Effector CD4-positive, alpha-beta T cell (primary cell): ENCODE data around the gene KCNT1.

Experiments
- DNase-seq: peaks from one replicate; pipeline ENCODE4 v3.0.0-alpha.2; 2020

The KCNT1 gene

DNA sequence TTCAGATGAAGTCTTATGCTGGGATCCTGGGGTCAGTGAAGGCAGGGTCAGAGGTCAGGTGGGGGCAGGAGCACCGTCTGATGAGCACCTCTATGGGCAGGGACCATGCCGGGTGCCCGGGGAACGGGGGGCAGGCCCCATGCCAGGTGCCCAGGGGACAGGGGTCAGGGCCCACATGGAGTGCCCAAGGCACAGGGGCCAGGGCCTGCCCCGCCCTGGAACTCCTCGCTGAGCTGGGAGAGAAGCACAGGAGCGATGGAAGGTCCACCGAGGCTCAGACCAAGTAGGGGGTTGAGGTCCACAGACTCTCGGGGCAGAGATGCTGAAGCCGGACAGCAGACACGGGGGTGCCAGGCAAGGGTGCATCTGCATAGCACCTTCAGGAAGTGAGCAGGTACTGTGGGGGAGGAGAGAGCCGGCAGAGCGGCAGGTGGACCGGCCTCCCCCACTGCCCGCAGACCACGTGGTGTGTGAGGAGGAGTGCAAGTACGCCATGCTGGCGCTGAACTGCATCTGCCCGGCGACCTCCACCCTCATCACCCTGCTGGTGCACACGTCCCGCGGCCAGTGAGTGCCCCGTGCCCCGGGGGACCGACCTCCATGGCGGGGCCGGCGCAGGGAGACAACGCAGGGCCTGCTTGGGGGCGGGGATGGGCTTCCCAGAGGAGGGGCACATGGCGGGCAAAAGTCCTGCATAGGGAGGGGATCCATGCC, 67.7 kb downstream of the KCNT1 start:
- DNase-seq = no peak

DNA sequence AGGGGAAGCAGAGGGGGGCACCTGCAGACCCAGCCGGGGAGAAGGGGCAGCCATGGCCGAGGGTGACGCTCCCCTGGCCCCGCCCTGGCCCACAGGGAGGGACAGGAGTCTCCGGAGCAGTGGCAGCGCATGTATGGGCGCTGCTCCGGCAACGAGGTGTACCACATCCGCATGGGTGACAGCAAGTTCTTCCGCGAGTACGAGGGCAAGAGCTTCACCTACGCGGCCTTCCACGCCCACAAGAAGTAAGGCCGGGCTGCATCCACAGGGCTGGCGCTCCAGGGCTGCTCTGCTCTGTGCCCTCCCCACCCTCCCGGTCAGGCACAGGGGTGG, 68.2 kb downstream of the KCNT1 start:
- no peak for DNase-seq

DNA sequence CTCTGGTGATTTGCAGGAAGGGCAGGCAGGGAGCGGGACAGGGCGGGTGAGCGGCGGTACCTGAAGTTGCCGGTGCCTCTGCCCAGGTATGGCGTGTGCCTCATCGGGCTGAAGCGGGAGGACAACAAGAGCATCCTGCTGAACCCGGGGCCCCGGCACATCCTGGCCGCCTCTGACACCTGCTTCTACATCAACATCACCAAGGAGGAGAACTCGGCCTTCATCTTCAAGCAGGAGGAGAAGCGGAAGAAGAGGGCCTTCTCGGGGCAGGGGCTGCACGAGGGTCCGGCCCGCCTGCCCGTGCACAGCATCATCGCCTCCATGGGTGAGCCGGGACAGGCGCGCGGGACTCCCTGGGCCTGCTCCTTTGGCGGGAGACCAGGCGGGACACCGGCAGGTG, 68.8 kb downstream of the KCNT1 start:
- DNase-seq = no peak

DNA sequence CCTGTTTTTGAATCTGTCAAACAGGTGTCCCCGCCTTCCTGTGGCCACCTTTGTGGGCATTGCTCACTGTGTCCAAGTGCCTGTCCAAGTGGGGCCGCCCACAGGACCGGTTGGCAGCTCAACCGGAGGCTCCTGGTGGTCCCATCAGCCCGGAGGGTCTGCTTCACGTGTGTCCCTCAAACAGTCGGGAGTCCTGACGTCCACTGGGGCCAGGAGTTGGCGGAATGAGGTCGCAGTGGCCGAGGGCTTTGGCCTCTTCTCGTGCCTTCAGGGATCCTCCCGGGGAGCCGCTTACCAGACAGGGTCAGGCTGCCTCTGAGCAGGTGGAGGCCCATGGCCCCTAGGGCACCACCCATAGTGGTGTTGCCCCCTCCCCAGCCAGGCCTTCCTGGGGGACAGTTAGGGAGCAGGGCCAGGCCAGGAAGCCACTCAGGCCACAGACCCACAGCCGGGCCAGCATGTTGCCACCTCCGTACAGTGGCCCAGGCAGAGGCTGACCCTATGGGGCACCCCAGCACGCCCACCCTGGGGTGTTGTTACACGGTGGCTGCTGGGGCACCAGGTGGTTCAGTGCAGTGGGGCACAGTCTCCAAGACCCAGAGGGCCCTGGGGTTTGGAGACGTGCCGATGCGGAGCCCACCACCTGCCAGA, 69.5 kb downstream of the KCNT1 start:
- DNase-seq = no peak

DNA sequence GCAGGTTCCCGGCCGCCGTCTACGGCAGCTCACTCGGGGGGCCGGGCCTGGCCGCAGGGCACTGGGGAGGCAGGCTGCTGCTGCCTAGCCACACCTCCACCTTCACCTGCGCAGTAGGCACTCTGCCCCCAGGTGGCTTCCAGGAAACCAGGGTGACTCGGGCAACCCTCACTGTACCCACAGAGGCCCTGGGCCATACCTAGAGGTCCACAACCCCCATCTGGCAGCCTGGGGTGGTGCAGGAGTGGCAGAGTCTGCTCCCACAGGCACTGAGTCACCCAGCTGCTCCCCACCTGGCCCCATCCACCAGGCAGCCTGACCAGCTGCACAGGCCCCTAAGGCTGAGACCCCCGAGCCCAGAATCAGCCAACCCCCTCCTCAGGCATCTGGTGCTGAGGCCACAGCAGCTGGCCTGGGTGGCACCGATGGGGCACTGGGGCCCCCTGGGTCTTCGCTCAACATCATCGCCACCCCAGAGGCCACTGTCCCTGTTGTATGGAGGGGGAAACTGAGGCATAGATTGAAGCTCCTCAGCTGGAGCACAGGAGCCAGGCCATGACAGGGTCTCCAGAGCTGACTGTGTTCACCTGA, 70.2 kb downstream of the KCNT1 start:
- no peak for DNase-seq

DNA sequence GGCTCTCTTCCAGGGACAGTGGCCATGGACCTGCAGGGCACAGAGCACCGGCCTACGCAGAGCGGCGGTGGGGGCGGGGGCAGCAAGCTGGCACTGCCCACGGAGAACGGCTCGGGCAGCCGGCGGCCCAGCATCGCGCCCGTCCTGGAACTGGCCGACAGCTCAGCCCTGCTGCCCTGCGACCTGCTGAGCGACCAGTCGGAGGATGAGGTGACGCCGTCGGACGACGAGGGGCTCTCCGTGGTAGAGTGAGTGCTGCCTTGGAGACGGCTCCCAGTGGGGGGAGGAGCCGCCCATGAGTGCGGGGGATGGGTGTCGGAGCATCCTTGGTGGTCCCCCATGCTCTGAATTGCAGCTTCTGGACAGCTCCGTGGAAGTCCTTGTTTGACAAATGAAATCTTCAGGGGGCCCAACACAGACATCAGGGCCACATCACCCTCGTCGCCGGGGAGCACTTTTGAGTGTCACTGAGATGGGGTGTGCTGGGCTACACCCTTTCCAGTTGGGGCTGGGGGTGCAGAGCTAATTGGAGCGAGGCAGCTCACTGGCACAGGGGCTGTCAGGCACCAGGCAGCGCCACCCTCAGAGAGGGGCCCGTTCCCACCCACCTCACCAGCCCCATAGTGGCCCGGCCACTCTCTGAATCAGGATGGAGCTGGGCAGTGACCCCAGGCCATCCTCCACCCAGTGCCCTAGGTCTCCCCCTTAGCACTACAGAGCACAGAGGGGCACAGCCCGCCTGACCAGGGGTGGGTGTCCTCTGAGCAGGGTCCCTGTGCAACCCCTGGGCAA, 70.9 kb downstream of the KCNT1 start:
- no peak for DNase-seq

DNA sequence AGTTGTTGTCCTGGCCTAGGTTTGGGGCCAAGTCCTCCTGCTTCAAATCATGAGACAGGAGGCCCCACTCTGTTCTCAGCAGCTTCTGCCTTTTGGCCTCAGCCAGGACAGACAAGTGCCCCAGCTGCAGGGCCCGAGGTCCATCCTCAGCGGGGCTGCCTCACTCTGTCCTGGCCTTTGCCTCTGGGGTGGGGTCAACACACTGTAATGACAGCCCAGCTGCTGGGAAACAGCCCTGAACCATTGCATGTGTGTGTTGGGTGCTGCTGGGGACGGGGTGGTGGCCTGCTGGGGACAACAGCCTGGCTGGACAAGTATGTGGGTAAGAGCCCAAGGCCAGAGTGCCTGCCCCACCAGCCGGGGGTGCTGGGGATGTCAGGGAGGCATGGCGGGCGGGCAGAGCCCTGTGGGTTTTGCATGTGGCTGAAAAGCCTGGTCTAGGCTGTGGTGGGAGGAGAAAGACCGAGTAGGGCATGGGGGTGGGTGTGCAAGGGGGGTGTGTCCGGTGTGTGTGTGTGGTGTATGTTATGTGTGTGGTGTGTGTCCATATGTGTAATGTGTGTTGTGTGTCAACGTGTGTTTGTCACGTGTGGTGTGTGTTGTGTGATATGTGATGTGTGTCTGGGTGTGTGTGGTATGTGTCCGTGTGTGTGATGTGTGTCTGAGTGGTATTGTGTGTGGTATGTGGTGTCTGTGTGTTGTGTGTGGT, 71.7 kb downstream of the KCNT1 start:
- no peak for DNase-seq

DNA sequence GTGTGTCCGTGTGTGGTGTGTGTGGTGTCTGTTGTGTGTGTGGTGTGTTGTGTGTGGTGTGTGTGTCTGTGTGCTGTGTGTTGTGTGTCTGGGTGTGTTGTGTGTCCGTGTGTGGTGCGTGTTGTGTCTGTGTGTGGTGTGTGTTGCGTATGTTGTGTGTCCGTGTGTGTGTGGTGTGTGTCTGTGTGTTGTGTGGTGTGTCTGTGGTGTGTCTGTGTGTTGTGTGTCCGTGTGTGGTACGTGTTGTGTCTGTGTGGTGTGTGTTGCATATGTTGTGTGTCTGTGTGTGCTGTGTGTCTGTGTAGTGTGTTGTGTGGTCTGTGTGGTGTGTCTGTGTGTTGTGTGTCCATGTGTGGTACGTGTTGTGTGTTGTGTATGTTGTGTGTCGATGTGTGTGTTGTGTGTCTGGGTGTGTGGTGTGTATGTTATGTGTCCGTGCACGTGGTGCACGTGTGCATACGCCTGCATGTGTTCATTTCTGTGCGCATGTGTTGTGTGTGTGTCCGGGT, 72.3 kb downstream of the KCNT1 start:
- no peak for DNase-seq

DNA sequence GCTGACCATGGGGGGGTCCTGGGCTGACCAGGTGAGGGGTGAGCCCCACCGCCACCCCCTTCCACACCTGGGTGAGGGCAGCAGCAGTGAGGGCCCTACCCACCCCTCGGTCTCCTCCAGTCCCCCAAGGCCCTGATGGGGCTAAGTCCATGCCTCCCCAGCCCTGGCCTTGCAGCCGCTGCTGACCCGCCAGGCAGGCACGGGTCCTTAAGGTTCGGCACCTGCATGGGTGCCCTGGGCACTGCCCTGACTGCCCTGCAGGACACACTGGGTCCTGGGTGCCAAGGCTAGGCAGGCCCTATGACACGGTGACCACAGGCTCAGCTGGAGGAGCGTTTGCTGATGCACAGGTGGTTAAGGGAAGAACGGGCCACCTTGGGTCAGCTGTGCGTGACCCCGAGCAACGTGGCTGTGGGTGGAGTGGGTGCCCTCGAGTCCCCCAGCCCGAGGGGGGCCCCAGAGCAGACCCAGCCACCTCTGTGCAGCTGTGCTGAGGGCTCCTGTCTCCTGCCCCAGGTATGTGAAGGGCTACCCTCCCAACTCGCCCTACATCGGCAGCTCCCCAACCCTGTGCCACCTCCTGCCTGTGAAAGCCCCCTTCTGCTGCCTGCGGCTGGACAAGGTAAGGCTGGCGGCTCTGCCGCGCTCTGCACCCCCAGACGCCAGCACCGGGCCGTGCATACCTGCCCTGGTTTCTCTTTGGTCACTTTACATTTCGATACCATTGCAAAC, 73.0 kb downstream of the KCNT1 start:
- DNase-seq = no peak

DNA sequence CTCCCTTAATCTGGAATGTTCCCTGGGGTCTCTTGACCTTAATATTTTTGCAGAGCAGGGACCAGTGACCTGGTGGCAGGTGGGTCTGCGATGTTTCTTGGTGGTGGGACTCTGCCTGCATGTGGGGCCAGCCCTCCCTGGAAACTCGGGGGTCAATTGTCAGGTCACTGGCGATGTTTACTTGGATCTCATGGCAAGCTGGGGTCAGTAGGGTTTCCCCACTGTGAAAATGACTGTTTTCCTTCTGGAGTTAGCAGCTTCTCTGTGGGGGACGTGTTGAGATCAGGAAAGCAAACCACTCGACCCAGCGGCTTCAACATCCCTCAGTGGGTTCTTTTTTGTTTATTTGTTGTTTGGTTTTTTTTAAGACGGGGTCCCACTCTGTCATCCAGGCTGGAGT, 73.9 kb downstream of the KCNT1 start:
- no peak for DNase-seq

DNA sequence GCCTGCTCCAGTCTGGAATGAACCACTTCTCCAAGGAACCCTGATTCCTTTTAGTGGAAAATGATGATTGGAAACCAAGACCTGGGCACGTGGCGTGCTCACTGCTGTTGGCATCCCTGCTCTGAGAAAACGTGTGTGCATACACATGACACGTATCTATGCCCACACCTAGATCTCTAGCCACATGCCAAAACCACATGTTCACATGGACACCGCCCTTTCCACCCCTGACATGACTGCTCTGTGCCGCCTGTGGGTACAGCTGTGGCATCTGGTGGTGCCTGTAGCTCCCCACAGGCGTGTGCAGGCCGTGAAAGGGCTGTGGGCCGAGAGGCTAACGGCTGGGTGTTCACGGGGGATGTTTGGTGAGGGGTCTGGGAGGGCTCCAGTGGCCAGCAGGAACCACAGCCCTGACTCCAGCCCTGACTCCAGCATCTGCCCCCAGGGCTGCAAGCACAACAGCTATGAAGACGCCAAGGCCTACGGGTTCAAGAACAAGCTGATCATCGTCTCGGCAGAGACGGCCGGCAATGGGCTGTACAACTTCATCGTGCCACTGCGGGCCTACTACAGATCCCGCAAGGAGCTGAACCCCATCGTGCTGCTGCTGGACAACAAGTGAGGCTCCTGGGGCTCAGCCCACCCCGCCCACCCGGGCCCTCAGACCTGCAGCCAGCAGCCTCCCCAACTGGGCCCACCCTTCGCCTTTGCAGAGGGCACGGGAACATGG, 75.1 kb downstream of the KCNT1 start:
- DNase-seq = no peak

DNA sequence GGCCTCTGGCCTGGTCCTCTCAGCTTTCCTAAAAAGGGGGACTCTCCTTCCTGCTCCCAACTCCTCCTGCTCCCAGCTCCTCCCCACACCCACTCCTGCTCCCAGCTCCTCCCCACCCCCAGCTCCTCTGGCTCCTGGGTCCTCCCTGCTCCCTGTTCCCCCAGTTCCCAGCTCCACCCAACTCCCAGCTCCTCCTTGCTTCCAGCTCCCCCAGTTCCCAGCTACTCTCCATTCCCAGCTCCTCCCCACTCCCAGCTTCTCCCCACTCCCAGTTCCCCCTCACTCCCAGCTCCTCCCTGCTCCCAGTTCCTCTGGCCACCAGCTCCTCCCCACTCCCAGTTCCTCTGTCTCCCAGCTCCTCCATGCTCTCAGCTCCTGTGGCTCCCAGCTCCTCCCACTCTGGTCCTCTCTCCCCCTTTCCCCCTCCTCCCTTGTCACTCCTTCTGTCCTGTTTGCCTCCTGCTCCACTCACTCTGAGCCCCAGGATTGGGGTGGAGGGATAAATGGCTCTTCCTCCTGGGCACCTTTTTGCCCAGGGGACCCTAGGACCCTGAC, 75.7 kb downstream of the KCNT1 start:
- no peak for DNase-seq

DNA sequence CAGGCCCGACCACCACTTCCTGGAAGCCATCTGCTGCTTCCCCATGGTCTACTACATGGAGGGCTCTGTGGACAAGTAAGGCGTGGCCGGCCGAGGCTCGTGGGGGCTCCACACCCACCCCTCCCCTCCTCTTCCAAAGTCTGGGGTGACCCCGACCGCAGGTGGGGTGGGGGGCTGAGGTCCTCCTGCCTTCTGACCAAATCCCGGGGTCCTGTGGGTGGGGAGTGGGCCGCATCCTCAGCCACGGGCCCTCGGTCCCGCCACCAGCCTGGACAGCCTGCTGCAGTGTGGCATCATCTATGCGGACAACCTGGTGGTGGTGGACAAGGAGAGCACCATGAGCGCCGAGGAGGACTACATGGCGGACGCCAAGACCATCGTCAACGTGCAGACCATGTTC, 76.4 kb downstream of the KCNT1 start:
- no peak for DNase-seq

DNA sequence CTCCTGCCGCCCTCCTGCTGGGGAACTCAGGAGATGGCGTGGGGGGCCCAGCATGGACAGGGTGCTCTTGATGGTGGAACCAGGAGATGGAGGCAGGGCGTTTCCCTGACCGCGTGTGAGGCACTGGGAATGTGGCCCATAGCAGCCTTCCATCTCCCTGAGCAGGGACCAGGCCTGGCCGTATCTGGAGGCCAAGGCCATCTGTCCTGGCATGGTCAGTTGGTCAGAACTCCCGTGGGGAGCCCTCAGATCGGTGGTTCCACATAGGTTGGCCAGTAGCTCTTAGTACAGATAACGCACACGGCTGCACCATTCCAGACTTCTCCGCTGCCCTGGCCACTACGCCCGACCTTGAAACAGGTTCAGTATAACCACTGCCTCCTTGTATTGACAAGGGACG, 77.6 kb downstream of the KCNT1 start:
- DNase-seq = no peak

DNA sequence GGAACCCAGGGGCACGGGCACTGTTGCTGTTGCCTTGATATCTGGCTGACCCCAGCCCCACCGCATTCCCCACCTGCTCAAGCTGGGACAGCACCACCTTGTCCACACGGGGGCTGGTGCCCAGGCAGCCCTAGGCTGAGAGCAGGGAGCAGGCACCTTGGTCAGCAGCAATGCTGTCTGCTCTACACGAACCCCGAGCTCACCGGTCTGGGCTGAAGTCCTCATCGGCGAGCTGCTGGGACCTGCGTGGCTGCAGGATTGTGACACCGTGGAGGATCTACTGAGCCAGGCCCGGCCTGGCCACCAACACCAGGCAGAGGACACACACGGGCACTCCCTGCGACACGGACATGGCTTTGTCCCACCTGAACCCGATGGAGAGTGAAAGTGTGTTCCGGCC, 78.1 kb downstream of the KCNT1 start:
- DNase-seq = no peak

DNA sequence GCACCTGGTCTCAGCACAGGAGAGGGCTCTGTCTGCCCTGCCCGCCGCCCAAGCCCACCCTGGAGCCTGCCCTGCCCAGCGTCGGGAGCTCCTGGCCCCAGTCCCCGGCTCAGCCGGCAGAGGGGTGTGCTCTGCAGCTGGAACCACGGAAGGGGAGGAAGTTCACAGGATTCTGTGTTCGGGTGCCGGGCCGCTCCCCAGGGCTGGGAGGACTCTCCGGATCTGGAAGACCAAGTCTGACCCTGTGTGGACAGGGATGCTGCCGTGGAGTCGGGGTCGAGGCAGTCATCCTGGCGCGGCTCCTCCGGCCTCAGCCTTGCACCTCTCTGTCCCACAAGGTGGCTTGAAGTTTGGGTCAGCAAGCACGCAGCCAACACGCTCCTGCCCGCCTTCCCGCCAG, 78.6 kb downstream of the KCNT1 start:
- DNase-seq = no peak

DNA sequence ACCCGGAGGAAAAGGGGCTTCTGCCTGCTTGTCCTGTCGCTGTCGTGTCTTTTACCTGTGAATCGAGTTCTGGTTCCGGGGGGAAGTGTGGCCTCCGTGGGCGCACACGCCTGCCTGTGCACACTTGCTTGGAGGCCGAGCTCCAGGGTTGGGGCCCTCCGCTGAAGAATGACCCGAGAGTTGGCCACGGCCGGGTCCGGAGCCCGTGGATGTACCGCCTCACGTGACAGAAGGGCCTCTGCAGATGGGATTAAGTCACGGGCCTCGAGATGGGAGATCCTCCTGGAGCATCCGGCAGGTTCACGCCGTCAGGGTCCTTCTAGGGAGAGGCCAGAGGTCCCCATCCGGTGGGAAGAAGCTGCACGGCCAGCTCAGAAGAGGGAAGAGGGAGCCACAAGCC, 81.0 kb downstream of the KCNT1 start:
- no peak for DNase-seq

DNA sequence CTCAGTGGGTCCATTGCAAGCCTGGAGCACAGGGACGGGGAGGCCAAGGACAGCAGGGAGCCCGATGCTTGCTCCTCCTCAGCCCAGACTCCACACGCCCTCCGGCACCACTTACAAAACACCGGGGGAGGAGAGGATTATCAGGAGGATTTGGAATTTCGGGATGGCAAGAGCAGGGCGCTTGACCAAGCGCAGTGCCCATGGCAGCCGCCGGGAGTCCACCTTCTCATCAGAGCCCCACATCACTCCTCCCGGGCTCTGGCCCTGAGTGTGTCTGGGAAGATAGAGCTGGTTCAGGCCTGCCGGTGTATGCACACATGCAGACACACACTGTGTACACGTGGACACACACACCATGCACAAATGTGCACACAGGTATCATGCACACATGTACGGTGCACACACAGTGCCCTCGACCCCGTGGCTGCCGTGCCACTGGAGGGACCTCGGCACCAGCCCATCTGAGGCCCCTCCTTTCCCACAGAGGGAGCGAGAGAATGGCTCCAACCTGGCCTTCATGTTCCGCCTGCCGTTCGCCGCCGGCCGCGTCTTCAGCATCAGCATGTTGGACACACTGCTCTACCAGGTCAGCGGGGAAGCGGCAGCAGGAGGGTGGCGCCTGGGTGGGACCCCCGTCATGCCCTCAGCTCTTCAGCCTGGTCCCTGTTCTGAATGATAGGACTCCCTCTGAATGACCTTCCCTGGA, 81.7 kb downstream of the KCNT1 start:
- DNase-seq = no peak

DNA sequence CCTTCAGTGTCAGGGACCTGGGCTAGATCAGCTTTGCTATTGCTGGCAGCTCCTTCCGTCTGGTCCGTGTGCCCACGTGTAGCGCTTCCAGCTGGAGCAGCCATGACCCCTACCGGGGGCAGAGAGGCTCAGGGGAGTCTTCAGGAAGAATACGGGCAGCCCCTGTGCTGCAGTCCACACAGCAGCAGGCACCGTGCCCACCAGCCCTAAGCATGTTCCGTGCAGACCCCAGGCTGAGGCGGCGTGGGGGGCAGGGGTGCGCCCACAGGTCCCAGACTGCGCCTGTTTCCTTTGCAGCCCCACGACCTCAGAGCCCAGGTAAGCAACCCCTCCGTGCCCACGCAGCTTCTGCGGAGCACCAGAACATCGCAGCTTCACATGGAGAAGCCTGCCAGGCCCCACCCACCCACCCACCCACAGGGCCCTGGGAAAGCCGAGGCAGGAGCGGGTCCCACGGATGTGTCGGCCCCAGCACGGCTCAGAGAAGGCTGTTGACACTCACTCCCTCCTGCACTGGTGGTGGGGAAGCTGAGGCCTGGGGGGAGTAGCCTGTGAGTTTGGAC, 83.1 kb downstream of the KCNT1 start:
- no peak for DNase-seq

DNA sequence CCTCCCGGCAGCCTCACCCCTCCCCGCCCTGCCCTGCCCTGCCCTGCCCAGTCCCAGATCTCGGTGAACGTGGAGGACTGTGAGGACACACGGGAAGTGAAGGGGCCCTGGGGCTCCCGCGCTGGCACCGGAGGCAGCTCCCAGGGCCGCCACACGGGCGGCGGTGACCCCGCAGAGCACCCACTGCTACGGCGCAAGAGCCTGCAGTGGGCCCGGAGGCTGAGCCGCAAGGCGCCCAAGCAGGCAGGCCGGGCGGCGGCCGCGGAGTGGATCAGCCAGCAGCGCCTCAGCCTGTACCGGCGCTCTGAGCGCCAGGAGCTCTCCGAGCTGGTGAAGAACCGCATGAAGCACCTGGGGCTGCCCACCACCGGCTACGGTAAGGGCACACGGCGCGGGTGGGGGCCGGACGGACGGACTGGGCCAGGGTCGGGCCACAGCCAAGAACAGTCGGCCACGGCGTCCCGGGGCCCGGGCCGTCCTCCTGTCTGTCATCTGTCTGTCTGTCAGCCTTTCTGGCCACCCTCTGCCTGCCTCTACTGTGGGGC, 84.2 kb downstream of the KCNT1 start:
- DNase-seq = no peak
